Measurements from ENCODE around the gene TH. TPM values are rescaled to one million over a fixed set of nuclear protein-coding genes. Genes with fewer than 3 reads are reported as not detected.

Gene TH
- total RNA-seq, 4 donors from 2014 or later, result 0.34 to 1.0 TPM; not detected in 2

- WGBS, result 61% methylated on average over 10 of the region's 23 CpGs
- Histone ChIP-seq H3K36me3 (no peaks in the 10 kb centered on the region), H3K9me3 (peaks cover 5% of the 10 kb centered on the region), H3K4me1 (no peaks in the 10 kb centered on the region), H3K27me3 (peaks cover 48% of the 10 kb centered on the region), H3K4me3 (no peak overlapping the region), H3K27ac (no peak overlapping the region)
- no peak for DNase-seq (ENCODE audit: low spot score in 2 of 2)
- TF ChIP-seq POLR2A (IDR thresholded peaks at IDR 0.05) (no peak), CTCF (IDR thresholded peaks at IDR 0.05) (no peak), POLR2AphosphoS5 (IDR thresholded peaks at IDR 0.05) (no peak), EP300 (IDR thresholded peaks at IDR 0.05) (no peak)
Measured at GRCh38 chr11:2120359-2121100, 51.1 kb downstream of the TH start.

- DNase-seq (ENCODE audit: low spot score in 2 of 2), result no peak
- Histone ChIP-seq H3K36me3 (no peaks in the 10 kb centered on the region), H3K9me3 (peaks cover 5% of the 10 kb centered on the region), H3K27ac (no peak overlapping the region), H3K4me1 (no peaks in the 10 kb centered on the region), H3K27me3 (peaks cover 37% of the 10 kb centered on the region), H3K4me3 (no peak overlapping the region)
- WGBS, result 55% methylated on average over 4 of the region's 4 CpGs
- TF ChIP-seq CTCF (IDR thresholded peaks at IDR 0.05), result no peak
- no peak for TF ChIP-seq EP300 (IDR thresholded peaks at IDR 0.05)
- no peak for TF ChIP-seq POLR2A (IDR thresholded peaks at IDR 0.05)
- TF ChIP-seq POLR2AphosphoS5 (IDR thresholded peaks at IDR 0.05), result no peak
Measured at GRCh38 chr11:2118677-2119076, 52.9 kb downstream of the TH start.

GRCh38 chr11:2116680-2117079 is 54.9 kb downstream of the TH start:
- peaks cover 5% of the 10 kb centered on the region for H3K9me3 ChIP-seq
- no peaks in the 10 kb centered on the region for H3K36me3 ChIP-seq
- no peak overlapping the region for H3K4me3 ChIP-seq
- H3K27me3 ChIP-seq, result peaks cover 20% of the 10 kb centered on the region
- no peak for DNase-seq (ENCODE audit: low spot score in 2 of 2)
- no peak for TF ChIP-seq POLR2A (IDR thresholded peaks at IDR 0.05)
- no peak for TF ChIP-seq POLR2AphosphoS5 (IDR thresholded peaks at IDR 0.05)
- no peak for TF ChIP-seq EP300 (IDR thresholded peaks at IDR 0.05)
- no peak for TF ChIP-seq CTCF (IDR thresholded peaks at IDR 0.05)
- H3K4me1 ChIP-seq, result no peaks in the 10 kb centered on the region
- WGBS, result 90% methylated on average over 1 of the region's 1 CpG
- H3K27ac ChIP-seq, result no peak overlapping the region

- peaks cover 5% of the 10 kb centered on the region for H3K9me3 ChIP-seq
- DNase-seq (ENCODE audit: low spot score in 2 of 2), result no peak
- 92% methylated on average over 2 of the region's 12 CpGs for WGBS
- H3K36me3 ChIP-seq, result no peaks in the 10 kb centered on the region
- no peaks in the 10 kb centered on the region for H3K4me1 ChIP-seq
- H3K27me3 ChIP-seq, result peaks cover 6% of the 10 kb centered on the region
- no peak overlapping the region for H3K27ac ChIP-seq
- no peak for TF ChIP-seq CTCF (IDR thresholded peaks at IDR 0.05)
- TF ChIP-seq EP300 (IDR thresholded peaks at IDR 0.05), result no peak
- H3K4me3 ChIP-seq, result no peak overlapping the region
Measured at GRCh38 chr11:2115308-2115707, 56.3 kb downstream of the TH start.

GRCh38 chr11:2114430-2115241 is 57.0 kb downstream of the TH start:
- no peak overlapping the region for H3K4me3 ChIP-seq
- peaks cover 5% of the 10 kb centered on the region for H3K27me3 ChIP-seq
- no peaks in the 10 kb centered on the region for H3K36me3 ChIP-seq
- no peak overlapping the region for H3K27ac ChIP-seq
- TF ChIP-seq POLR2AphosphoS5 (IDR thresholded peaks at IDR 0.05), result no peak
- no peak for TF ChIP-seq EP300 (IDR thresholded peaks at IDR 0.05)
- TF ChIP-seq CTCF (IDR thresholded peaks at IDR 0.05), result no peak
- TF ChIP-seq POLR2A (IDR thresholded peaks at IDR 0.05), result no peak
- H3K4me1 ChIP-seq, result no peaks in the 10 kb centered on the region
- H3K9me3 ChIP-seq, result peaks cover 5% of the 10 kb centered on the region
- 77% methylated on average over 24 of the region's 32 CpGs for WGBS
- DNase-seq (ENCODE audit: low spot score in 2 of 2), result no peak

Measured in suprapubic skin (tissue), 4 donors.